NCI-H2227 (cell line): Measurements from ENCODE around the gene GSS.

Source experiments
- DNase-seq: peaks from one replicate; lab custom pipeline; 2025; ENCODE audit not compliant: unreplicated experiment; lab: John Stamatoyannopoulos, UW

Gene GSS

DNA sequence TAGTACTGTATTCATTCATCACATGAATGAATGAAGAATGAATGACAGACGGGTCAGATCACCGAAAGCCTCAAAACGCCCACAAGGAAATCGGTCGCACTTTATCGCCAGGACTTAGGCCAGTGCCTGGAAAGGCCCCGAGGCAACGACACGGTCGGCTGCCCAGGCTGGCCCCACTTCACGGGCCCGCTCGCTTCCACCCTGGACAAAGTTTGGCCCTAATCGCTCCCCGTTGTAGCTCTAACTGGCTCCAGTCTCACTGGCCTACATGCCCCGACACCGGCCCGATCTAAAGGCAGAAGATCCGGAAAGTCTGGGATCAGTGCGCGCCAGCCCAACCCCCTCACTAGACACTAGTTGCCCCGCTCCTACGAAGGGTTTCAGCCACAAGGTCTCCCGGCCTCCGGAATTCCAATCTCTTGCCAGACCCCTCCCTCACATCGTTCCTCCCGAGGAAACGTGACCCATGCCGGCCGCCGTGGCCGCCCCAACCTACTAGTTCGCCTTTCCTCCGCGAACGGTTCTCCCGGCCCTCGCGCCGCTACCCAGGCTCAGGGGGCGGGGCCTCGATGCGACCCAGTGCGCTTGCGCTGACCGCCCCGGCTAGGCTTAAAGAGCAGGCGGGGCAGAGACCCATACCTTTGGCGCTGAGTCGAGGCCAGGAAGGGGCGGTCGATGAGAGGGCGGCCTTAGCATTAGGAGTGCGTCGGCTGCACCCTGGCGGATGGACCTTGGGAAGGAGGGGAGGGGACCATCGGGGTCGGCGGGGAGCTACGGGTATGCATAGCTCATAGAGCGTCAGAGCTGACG is at the start of gene GSS, which contains the start of gene MYH7B:
TSS of gene GSS (minus strand) at position 576 of the 810 bp plus-strand sequence. CDS start 3,954 bp downstream, outside the sequence.
TSS of gene MYH7B (plus strand) at position 638 of the 810 bp plus-strand sequence. CDS start 22,138 bp downstream, outside the sequence.
- peak; percentile 99 for DNase-seq

DNA sequence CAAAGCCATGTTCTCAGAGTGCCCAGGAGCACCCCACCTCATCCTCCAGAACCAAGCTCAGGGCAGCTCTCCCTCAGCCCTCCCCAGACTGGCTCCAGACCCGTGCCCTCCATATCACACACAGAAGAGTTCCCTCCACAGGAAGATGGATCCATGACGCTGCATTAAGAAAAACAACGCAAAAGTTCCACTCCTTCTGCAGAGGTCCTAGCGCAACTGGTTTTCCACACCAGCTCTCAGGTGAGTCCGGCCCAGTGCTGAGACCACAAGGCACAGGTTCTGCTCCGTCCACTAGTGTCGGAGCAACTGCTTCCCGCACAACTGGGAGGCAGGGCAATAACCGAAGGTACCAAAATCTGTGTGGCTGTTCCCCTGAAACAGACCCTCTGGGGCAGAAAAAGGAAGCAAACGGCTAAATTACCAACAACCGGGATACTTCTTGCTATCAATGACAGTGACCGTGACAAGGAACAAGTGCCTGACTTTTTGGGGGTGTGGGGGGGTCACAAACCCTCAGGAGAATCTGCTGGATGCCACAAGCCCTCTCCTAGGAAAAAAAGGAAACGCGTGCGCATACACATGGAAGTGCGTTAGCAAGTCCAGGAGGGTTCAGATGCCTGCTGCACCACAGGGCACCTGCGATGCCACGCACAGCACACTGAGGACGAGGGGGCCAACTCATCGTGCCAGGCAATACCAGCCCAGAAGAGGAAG is 49.3 kb upstream of the GSS start:
- DNase-seq, result no peak

DNA sequence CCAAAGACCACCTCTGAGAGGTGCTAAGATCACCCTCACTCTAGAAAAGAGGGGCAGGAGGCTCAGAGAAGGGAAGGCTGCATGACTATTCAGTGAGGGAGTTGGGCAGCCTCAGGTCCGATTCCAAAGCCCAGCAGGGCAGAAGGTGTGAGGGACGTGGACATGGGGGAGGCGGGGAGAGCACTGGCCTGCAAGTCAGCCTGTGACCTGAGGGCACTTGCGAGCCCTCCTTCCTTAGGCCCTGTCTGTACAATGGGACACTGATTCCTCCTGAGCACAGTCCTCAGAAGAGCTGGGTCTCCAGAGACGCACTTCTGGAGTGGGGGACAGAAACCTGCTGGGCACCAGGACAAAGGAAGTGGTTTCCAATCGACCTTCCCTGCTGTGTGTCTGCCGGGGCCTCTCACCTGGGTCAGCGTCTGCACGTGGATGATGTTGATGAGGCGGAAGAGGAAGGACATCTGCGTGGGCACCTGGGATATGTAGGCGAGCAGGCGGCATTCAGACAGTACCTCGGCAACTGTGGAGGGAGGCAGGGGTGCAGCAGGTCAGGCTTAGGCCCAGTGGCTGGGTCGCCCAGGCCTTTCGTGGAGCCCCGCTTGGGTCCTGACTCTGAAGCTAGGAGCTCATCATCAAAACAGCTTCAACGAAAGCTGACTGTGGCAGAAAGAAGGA is 48.6 kb upstream of the GSS start:
- DNase-seq, result no peak

DNA sequence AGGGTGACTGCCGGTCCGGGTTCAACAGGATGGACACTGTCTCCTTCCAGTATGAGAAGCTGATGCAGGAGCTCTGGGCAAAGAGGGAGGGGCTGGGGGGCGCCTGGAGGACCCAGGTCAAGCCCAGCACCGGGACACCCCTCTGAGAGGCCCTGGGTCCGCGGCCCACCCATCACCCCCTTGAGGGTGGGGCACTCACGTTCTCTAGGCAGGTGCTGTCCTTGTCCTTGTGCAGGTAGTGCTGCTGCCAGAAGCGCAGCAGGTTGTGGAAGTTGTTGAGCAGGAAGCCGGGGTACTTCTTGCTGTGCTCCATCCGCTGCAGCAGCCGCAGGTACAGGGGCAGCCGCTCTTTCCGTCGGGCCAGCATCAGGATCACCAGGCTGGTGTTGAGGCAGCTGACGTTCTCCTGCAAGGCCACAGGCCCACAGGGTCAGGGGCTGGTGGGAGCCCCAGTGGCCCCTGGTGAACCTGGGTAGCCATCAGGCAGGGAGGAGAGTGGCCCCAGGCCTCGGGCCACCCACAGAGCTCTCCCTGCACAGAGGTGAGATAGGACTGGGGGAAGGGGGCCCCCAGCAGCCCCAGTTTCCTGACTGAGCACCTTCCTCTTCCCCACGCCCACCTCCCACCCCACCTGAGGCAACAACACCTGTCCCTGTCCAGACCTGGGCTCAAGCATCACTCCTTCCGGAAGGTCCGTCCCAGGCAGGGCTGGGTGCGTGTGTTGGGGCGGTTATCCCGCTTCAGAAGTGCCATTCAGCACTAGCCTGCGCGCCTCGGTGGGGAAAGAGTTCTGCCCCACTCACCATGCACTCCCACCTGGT is 47.8 kb upstream of the GSS start:
- DNase-seq, result no peak

DNA sequence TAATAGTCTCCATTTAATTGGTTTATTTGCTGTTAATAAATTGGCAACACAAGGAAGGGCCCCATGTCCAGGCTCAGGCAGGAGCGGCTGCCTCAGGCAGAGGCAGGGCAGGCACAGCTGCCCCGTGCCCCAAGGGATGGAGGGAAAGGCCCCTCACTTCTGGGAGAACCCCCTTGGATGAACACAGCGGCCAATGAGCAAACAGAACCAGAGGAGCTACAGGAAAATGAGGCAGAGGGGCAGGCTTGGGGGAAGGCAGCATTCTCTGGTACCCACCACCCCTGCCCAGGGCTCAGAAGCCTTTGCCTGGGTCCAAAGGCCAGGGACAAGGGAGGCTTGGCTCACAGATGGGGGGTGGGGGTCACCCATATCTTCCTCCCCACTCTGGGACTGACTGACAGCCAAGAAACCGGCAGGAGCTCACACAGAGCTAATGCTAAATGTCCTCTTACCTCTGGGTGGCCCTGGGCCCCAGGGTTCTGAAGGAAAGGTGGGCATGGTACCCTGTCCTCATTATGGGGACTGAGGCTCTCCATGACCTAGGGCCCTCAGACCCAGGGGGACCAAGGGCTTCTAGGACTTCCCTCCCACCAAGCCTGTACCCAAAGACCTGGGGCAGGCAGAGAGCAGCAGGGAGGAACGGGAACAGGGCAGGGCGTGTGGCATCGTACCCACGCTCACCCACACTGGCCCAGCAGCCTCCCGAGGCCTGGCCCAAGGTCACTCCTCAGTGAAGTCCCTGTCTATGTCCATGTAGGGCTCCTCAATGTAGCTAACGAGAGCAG is 47.0 kb upstream of the GSS start:
- no peak for DNase-seq

DNA sequence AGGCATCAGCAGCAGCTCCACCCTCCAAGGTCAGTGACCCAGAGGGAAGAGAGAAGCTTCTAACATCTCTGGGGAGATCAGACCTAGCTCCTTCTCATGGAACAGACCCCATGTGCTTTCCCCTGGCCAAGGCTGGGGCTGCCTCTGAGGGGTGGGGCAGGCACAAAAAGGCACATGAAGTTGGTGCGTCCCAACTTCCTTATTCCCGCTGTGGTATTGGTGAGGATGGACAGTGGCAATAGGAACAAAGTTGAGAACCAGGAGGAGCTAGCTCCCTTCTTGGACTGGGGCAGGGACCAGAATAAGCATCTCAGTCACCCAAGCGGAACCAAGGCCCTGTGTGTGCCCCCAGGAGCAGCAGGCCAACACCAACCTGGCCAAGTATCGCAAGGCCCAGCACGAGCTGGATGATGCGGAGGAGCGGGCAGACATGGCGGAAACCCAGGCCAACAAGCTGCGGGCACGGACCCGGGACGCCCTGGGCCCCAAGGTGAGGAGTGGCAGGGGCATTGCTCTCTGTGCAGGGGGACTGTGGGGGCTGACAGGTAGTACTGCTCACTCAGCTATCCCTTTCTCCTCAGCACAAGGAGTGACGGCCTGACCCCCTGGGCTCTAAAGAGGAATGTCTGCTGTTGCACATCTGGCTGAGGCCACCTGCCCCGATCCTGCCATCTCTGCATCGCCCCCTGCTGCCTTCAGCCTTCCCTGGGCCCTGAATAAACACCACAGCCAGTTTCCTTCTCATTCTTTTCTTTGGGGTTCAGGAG is 46.2 kb upstream of the GSS start:
- DNase-seq, result no peak

DNA sequence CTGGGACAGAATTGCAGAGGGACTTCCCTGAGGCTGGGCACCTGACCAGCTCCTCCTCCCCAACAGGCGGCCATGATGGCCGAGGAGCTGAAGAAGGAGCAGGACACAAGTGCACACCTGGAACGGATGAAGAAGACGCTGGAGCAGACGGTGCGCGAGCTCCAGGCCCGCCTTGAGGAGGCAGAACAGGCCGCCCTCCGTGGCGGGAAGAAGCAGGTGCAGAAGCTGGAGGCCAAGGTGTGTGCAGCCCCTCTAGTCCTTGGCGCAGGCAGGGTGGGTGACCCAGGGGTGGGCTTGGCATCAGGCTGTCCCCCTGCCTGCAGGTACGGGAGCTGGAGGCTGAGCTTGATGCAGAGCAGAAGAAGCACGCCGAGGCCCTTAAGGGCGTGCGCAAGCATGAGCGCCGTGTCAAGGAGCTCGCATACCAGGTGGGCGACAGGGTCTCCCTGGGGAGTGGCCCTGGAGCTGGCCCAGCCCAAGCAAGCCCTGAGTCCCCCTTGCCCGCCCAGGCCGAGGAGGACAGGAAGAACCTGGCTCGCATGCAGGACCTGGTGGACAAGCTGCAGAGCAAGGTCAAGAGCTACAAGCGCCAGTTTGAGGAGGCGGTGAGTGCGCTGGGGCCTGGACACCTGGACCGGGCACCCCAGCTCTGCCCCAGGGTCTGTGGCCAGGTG is 45.5 kb upstream of the GSS start:
- DNase-seq, result no peak

DNA sequence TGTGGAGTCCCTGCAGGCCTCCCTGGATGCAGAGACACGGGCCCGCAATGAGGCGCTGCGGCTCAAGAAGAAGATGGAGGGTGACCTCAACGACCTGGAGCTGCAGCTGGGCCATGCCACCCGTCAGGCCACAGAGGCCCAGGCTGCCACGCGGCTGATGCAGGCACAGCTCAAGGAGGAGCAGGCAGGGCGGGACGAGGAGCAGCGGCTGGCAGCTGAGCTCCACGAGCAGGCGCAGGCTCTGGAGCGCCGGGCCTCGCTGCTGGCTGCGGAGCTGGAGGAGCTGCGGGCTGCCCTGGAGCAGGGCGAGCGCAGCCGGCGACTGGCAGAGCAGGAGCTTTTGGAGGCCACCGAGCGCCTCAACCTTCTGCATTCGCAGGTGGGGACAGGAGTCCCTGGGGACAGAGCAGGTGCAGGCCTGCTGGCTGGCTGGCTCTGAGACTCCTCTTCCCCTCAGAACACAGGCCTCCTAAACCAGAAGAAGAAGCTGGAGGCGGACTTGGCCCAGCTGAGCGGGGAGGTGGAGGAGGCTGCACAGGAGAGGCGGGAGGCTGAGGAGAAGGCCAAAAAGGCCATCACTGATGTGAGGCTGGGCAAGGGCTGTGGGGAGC is 44.8 kb upstream of the GSS start:
- no peak for DNase-seq

DNA sequence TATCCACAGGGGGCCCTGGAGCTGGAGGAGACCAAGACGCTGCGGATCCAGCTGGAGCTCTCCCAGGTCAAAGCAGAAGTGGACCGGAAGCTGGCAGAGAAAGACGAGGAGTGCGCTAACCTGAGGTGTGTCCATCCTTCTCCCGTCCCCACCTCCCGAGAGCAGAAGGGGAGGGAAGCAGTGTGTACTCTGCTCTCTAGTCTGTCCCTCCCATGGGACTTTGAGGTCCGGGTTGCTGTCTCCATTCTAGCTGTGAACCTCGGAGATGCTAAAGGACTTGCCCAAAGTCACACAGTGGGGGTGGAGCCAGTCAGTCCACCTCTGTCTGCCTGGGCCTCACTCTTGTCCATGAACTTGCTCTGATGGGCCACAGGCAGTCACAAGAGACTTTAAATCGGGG is 44.2 kb upstream of the GSS start:
- DNase-seq, result no peak

DNA sequence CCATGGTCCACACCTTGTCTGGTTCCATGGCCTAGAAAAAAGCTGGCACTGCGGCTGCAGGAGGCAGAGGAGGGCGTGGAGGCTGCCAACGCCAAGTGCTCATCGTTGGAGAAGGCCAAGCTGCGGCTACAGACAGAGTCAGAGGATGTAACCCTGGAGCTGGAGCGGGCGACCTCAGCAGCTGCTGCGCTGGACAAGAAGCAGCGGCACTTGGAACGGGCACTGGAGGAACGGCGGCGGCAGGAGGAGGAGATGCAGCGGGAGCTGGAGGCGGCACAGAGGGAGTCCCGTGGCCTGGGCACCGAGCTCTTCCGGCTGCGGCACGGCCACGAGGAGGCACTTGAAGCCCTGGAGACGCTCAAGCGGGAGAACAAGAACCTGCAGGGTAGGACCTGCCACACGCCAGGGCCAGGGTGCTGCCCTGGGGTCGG is 43.4 kb upstream of the GSS start:
- no peak for DNase-seq

DNA sequence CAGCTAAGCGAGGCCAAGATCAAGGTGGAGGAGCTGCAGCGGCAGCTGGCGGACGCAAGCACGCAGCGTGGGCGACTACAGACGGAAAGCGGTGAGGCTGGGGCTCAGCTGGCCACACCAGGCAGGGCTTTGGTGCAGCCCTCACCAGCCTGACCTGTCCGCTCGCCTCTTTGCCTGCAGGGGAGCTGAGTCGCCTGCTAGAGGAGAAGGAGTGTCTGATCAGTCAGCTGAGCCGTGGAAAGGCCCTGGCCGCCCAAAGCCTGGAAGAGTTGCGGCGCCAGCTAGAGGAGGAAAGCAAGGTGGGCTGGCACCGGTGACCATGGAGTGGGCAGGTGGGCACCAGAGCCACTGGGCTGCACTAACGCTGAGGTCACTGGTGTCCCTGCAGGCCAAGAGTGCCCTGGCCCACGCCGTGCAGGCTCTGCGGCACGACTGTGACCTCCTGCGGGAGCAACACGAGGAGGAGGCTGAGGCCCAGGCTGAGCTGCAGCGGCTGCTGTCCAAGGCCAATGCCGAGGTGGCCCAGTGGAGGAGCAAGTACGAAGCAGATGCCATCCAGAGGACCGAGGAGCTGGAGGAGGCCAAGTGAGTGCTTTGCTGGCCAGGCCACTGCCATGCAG is 42.8 kb upstream of the GSS start:
- DNase-seq, result no peak

DNA sequence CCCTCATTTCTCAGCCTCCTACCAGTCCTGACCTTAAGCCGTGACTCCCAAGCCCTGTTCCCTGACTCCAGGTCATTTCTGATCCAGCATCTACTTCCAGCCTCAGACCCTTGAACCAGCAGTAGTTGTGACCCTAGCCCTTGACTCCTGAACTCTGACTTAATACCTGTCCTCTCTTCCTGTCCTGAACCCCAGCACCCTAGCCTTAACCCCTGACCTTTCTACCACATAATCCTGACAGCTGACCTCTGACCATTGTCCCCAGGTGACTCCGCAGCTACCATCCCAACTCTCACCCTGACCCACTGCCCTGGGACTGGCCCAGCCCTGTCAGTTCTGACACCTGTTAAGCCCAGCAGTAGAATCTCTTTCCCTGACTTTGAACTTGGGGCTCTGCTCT is 42.2 kb upstream of the GSS start:
- DNase-seq, result no peak

DNA sequence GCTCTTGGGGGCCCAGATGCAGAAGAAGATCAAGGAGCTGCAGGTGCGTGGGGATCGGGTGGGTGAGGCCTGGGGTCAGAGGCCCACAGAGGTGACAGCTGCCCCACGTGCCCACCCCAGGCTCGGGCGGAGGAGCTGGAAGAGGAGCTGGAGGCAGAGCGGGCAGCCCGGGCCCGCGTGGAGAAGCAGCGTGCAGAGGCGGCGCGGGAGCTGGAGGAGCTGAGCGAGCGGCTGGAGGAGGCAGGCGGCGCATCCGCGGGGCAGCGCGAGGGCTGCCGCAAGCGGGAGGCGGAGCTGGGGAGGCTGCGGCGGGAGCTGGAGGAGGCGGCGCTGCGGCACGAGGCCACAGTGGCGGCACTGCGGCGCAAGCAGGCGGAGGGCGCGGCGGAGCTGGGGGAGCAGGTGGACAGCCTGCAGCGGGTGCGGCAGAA is 41.5 kb upstream of the GSS start:
- DNase-seq, result no peak

DNA sequence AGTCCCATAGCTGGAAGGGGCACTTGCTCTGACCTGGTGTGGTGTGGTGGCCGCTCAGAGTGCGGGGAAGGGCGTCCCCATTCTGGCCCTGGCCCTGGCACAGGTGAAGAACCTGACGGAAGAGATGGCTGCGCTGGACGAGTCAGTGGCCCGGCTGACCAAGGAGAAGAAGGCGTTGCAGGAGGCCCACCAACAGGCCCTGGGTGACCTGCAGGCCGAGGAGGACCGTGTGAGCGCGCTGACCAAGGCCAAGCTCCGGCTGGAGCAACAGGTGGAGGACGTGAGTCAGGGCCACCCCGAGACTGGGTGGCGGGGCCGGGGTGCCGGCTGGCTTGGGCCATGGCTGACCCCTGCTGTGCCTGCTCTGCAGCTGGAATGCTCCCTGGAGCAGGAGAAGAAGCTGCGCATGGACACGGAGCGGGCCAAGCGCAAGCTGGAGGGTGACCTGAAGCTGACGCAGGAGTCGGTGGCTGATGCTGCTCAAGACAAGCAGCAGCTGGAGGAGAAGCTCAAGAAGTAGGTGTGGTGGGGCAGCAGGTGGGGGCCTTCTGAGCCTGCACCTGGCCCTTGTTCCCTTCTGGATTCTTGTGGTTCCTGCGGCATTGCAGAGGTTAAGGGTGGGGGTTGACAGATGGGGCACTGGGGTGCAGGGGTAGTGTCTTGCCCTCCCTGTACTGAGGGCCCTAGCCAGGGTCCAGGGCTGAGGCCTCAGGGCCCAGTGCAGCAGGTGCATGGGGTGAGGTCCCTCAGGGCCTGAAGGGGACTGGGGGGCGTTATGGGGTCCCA is 40.8 kb upstream of the GSS start:
- no peak for DNase-seq

DNA sequence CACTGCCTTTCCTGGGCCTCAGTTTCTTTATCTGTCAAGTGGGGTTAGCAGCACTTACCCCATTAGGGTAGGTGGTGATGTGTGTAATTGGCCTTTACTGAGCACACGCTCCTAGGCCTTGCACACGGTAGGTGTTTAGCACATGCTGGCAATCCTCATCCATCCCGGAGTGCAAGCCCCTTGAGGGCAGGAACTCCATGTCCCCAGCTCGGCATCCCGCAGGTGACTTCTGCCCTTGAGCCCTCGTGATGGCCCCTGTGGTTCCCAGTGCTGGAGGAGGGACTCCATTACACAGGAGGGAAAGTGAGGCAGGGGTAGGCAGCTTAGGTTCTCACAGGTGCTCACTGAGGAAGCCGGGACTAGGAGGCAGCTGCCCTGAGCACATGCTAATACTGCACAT is 40.1 kb upstream of the GSS start:
- DNase-seq, result no peak

DNA sequence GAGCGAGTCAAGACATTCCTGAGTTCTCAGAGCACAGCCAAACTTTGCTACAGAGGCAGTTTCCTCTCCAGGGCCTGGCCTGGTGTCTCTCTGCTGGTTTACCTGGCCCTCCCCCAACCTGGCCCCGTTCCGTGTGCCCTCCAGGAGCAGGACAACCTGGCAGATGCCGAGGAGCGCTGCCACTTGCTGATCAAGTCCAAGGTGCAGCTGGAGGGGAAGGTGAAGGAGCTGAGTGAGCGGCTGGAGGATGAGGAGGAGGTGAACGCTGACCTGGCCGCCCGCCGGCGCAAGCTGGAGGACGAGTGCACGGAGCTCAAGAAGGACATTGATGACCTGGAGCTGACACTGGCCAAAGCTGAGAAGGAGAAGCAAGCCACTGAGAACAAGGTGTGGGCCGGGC is 39.6 kb upstream of the GSS start:
- DNase-seq, result no peak

DNA sequence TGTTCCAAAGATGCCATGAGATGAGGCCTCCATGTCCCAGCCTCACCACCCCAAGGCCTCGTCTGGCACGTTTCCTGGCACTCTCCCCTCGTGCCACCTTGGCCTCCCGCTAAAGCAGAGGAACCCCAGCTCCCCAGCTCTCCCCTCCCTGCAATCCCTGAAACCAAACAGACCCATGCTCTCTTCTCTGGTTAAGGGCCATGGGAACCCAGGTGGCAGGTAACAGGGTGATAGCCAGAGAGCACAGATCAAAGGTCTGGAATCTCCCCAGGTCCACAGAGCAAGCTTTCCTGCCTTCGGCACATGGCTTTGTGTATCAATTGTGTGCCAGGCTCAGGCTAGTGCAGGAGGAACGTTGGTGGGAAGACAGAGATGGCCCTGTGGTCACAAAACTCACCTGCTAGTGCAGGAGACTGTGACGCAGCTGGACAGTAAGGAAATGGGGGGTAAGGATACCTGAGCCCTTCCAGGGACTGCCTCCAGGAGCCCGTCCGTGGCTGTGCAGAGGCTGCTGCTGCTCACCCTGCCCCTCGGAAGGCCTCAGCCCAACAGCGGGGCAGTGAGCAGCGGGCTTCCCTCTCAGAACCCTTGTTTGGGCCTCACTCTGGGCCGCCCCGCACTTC is 39.0 kb upstream of the GSS start:
- no peak for DNase-seq
